Large intestine (tissue), 3 donors: ENCODE data around the gene UQCC5. TPM values are rescaled to one million over a fixed set of nuclear protein-coding genes. Genes with fewer than 3 reads are reported as not detected.
A peak's percentile ranks its signal among the peaks of the same experiment; 100 is the strongest.

Experiments
- DNase-seq, 2 donors: peaks; one replicate each; pipeline versions ENCODE4 v3.0.0 to v3.0.0-alpha.2; 2013
- H3K27ac ChIP-seq: one replicate; pipeline ENCODE4 v1.5.1; 2013; ENCODE audit warnings: low read length
- H3K27me3 ChIP-seq: 2 replicates; pipeline ENCODE4 v1.6.1; 2013; ENCODE audit warnings: low read length; ENCODE audit not compliant: control insufficient read depth, insufficient read depth
- H3K36me3 ChIP-seq: 2 replicates; pipeline ENCODE4 v1.6.1; 2013; ENCODE audit warnings: low read length; ENCODE audit not compliant: control insufficient read depth, insufficient read depth
- H3K4me1 ChIP-seq: one replicate; pipeline ENCODE4 v1.6.1; 2013; ENCODE audit warnings: low read length; ENCODE audit not compliant: control insufficient read depth, insufficient read depth
- H3K4me3 ChIP-seq: one replicate; pipeline ENCODE4 v1.5.1; 2013; ENCODE audit warnings: low read length
- H3K9me3 ChIP-seq: one replicate; pipeline ENCODE4 v1.6.1; 2013; ENCODE audit warnings: mild to moderate bottlenecking, low read depth, low read length, moderate library complexity; ENCODE audit not compliant: control insufficient read depth
- WGBS: methylation state at CpG from one replicate; pipeline ENCODE4 v1.1.5; 2013; ENCODE audit warnings: low lambda C conversion rate; ENCODE audit not compliant: insufficient coverage; 5-methylcytosine and 5-hydroxymethylcytosine counted together
- polyA plus RNA-seq: library from polyadenylated mRNA; unstranded; fragments of 120-200 nt; gene quantifications from one replicate; pipeline ENCODE4 v1.2.1, GENCODE V29; 2013

The UQCC5 gene
- polyA plus RNA-seq, 1 donor = 25.8 TPM

DNA sequence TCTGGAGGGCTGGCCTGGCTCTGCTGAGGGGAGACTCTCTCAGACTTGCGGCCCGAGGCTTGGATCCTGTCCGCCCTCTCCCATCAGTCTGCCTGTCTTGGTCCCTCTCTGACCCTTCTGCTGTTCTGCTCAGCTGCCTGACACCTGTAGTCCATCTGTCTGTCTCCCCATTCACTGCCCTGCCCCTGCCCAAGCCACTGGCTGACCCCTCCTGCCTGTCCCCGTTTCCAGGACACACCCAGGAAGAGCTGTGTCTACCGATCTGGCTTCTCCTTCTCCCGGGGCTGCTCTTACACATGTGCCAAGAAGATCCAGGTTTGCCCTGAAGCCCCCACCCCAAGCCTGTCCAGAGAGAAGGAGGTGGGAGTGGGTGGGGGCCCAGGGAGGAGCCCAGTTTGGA, 21.2 kb upstream of the UQCC5 start:
- no peaks in the 10 kb centered on the region for H3K36me3 ChIP-seq
- no CpG with 5 or more reads among the region's 6 CpGs for WGBS

DNA sequence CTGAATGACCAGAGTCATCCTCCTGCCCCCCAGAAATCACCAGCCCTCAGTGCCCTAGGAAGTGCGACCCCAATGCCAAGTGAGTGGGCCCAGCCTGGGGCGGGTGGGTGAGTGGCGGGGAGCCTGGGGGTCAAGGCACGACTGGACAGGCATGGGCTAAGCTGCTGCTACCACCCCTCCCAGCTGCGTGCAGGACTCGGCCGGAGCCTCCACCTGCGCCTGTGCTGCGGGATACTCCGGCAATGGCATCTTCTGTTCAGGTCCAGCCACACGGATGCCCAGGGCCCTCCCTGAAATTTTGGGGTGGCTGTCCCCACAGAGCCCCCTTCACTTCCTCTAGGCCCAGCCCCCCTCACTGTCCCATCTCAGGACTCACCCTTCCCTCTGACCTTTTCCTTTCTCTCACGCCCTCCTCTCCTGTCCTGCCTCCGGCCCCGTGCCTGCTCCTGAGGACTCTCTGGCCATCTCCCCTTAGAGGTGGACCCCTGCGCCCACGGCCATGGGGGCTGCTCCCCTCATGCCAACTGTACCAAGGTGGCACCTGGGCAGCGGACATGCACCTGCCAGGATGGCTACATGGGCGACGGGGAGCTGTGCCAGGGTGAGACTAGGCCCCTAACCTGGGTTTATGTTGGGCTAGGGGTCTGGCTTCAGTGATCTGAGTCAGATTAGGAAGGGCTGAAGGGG, 19.8 kb upstream of the UQCC5 start:
- H3K27ac ChIP-seq = no peak overlapping the region
- no peaks in the 10 kb centered on the region for H3K27me3 ChIP-seq
- WGBS = no CpG with 5 or more reads among the region's 19 CpGs
- H3K4me1 ChIP-seq = peaks cover 6% of the 10 kb centered on the region
- no peaks in the 10 kb centered on the region for H3K36me3 ChIP-seq
- no peak for DNase-seq
- peaks cover 3% of the 10 kb centered on the region for H3K9me3 ChIP-seq
- no peak overlapping the region for H3K4me3 ChIP-seq

More for the DNA sequence above, 21.2 kb upstream of the UQCC5 start:
- peaks cover 6% of the 10 kb centered on the region for H3K4me1 ChIP-seq
- H3K27me3 ChIP-seq = no peaks in the 10 kb centered on the region
- peaks cover 3% of the 10 kb centered on the region for H3K9me3 ChIP-seq
- H3K27ac ChIP-seq = no peak overlapping the region
- no peak for DNase-seq
- no peak overlapping the region for H3K4me3 ChIP-seq

DNA sequence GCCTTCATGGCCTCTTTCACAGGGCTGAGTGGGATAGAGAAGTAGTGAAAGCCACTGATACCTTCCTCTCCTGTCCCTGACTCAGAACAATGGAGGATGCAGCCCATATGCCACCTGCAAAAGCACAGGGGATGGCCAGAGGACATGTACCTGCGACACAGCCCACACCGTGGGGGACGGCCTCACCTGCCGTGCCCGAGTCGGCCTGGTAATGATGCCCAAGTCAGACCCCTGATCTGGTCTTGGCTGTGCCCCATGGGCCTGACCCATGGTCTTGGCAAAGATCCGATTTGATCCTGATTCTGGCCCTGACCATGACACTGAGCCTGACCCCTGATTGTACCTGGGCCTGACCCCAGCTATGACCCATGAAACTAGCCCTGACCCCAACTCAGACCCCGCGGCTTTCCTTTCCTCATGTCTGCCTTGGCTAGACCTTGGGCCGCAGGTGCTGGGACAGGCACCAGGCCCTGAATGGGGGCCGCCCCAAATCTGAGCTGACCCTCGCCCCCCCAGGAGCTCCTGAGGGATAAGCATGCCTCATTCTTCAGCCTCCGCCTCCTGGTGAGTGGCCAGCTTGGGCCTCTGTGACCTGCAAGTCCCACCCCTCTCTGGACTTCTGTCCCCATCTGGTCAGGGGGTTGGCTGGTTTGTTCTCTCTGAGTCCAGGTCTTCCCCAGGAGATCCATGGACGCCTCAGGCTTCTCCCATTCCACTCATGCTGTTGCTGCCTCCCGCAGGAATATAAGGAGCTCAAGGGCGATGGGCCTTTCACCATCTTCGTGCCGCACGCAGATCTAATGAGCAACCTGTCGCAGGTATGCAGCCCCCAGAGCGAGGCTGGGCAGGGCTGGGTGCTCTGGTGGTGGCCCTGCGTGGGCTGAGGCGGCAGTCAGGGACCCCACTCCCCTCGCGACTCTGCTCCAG, 18.3 kb upstream of the UQCC5 start:
- DNase-seq = no peak
- no peak overlapping the region for H3K27ac ChIP-seq
- peaks cover 6% of the 10 kb centered on the region for H3K4me1 ChIP-seq
- H3K9me3 ChIP-seq = peaks cover 3% of the 10 kb centered on the region
- no peaks in the 10 kb centered on the region for H3K36me3 ChIP-seq
- H3K27me3 ChIP-seq = no peaks in the 10 kb centered on the region
- WGBS = no CpG with 5 or more reads among the region's 25 CpGs
- H3K4me3 ChIP-seq = no peak overlapping the region

DNA sequence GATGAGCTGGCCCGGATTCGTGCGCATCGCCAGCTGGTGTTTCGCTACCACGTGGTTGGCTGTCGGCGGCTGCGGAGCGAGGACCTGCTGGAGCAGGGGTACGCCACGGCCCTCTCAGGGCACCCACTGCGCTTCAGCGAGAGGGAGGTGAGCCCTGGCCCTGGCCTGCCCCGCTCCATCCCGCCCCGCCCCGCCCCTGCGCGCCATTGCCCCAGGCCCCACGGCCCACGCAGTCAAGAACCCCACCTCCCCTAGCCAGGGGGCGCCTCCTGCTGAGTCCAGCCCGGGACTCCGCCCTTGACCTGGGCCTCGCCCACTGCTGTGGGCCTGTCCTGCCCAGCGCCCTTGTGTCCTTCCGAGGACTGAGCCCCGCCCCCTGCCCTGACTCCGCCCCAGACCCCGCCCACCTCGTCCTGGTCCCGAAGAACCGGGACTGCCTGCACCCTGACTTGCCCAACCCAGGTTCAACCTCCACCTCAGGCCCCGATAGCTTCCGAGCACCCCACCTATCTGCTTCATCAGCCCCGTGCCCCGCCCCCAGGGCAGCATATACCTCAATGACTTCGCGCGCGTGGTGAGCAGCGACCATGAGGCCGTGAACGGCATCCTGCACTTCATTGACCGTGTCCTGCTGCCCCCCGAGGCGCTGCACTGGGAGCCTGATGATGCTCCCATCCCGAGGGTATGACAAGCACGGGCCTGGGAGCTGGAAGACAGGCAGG, 17.5 kb upstream of the UQCC5 start:
- Histone ChIP-seq H3K9me3 (peaks cover 3% of the 10 kb centered on the region), H3K27me3 (no peaks in the 10 kb centered on the region), H3K4me3 (peak overlapping the region; percentile 14), H3K36me3 (peaks cover 6% of the 10 kb centered on the region), H3K4me1 (peaks cover 6% of the 10 kb centered on the region), H3K27ac (no peak overlapping the region)
- peak in 1 of 2 donors; percentile 48 for DNase-seq
- no CpG with 5 or more reads among the region's 50 CpGs for WGBS

GRCh38 chr3:52519445-52520140, 16.8 kb upstream of the UQCC5 start:
- no peak for DNase-seq
- no peaks in the 10 kb centered on the region for H3K27me3 ChIP-seq
- WGBS = no CpG with 5 or more reads among the region's 22 CpGs

GRCh38 chr3:52520141-52520667, 16.2 kb upstream of the UQCC5 start:
- DNase-seq = no peak
- no peak overlapping the region for H3K27ac ChIP-seq
- peaks cover 12% of the 10 kb centered on the region for H3K36me3 ChIP-seq
- H3K4me3 ChIP-seq = no peak overlapping the region
- peaks cover 3% of the 10 kb centered on the region for H3K9me3 ChIP-seq
- WGBS = no CpG with 5 or more reads among the region's 14 CpGs
- H3K27me3 ChIP-seq = no peaks in the 10 kb centered on the region
- peaks cover 6% of the 10 kb centered on the region for H3K4me1 ChIP-seq

More at GRCh38 chr3:52519445-52520140, 16.8 kb upstream of the UQCC5 start:
- peaks cover 12% of the 10 kb centered on the region for H3K36me3 ChIP-seq
- H3K27ac ChIP-seq = no peak overlapping the region
- H3K9me3 ChIP-seq = peaks cover 3% of the 10 kb centered on the region
- peaks cover 6% of the 10 kb centered on the region for H3K4me1 ChIP-seq
- no peak overlapping the region for H3K4me3 ChIP-seq

GRCh38 chr3:52520716-52521487, 15.5 kb upstream of the UQCC5 start:
- Histone ChIP-seq H3K4me1 (peaks cover 6% of the 10 kb centered on the region), H3K4me3 (no peak overlapping the region), H3K36me3 (peaks cover 14% of the 10 kb centered on the region), H3K27me3 (no peaks in the 10 kb centered on the region), H3K27ac (no peak overlapping the region), H3K9me3 (peaks cover 3% of the 10 kb centered on the region)
- no peak for DNase-seq
- WGBS = no CpG with 5 or more reads among the region's 20 CpGs

DNA sequence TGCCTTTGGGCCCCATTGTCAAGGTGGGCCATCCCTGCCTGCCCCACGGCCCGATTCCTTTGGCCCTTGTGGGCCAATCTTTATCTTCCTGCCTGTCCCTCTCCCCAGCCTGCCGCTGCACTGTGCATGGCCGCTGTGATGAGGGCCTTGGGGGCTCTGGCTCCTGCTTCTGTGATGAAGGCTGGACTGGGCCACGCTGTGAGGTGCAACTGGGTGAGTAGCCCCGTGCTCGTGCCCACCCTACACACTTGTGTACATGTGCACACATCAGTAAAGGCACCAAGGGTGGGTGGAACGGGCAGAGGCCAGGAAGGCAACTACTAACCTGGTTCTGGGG, 14.9 kb upstream of the UQCC5 start:
- H3K36me3 ChIP-seq = peaks cover 20% of the 10 kb centered on the region
- no CpG with 5 or more reads among the region's 8 CpGs for WGBS
- H3K27me3 ChIP-seq = no peaks in the 10 kb centered on the region

DNA sequence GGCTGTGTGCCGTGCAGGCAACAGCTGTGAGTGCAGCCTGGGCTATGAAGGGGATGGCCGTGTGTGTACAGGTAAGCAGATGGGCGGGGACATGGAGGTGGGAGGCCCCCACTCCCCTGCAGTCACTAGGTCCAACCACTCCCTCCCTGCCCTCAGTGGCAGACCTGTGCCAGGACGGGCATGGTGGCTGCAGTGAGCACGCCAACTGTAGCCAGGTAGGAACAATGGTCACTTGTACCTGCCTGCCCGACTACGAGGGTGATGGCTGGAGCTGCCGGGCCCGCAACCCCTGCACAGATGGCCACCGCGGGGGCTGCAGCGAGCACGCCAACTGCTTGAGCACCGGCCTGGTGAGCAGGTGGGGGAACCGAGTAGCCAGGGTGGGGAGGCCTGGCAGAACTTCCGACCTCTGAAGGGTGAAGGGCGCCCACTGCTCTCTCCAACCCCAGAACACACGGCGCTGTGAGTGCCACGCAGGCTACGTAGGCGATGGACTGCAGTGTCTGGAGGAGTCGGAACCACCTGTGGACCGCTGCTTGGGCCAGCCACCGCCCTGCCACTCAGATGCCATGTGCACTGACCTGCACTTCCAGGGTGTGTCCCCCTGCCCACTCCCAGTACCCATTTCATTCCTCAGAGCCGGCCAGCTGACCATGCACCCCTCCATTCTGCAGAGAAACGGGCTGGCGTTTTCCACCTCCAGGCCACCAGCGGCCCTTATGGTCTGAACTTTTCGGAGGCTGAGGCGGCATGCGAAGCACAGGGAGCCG, 14.3 kb upstream of the UQCC5 start:
- peaks cover 24% of the 10 kb centered on the region for H3K36me3 ChIP-seq
- peaks cover 6% of the 10 kb centered on the region for H3K4me1 ChIP-seq

More for the DNA sequence above, 14.9 kb upstream of the UQCC5 start:
- Histone ChIP-seq H3K27ac (no peak overlapping the region), H3K4me3 (no peak overlapping the region), H3K9me3 (peaks cover 3% of the 10 kb centered on the region), H3K4me1 (peaks cover 6% of the 10 kb centered on the region)
- no peak for DNase-seq

More for the DNA sequence above, 14.3 kb upstream of the UQCC5 start:
- Histone ChIP-seq H3K27ac (no peak overlapping the region), H3K4me3 (no peak overlapping the region), H3K27me3 (no peaks in the 10 kb centered on the region), H3K9me3 (peaks cover 3% of the 10 kb centered on the region)
- WGBS = no CpG with 5 or more reads among the region's 33 CpGs
- no peak for DNase-seq
